GM19351 (cell line): ENCODE measurements around the gene DYRK1B.
"Not testable (repeated sequence)": the region's sequence is repeated elsewhere in the genome, so short reads cannot be mapped to it uniquely, and the experiment has no call there.

Experiments
- ATAC-seq: cut with Tn5 transposase; IDR thresholded peaks from one replicate; pipeline ENCODE4 v1.9.1; 2021; ENCODE audit warnings: mild to moderate bottlenecking, moderate library complexity; ENCODE audit not compliant: unreplicated experiment

DYRK1B gene

GRCh38 chr19:39814111-39814510 is 19.9 kb downstream of the DYRK1B start:
- ATAC-seq, result not testable (repeated sequence)

GRCh38 chr19:39813264-39813993 is 20.5 kb downstream of the DYRK1B start:
- no peak for ATAC-seq

- no peak for ATAC-seq
Measured at GRCh38 chr19:39811064-39811463, 22.9 kb downstream of the DYRK1B start.

GRCh38 chr19:39810424-39810823 is 23.5 kb downstream of the DYRK1B start:
- ATAC-seq, result no peak

- ATAC-seq, result no peak
Measured at GRCh38 chr19:39809368-39809767, 24.6 kb downstream of the DYRK1B start.

GRCh38 chr19:39808688-39809087 is 25.3 kb downstream of the DYRK1B start:
- not testable (repeated sequence) for ATAC-seq

- ATAC-seq, result no peak
Measured at GRCh38 chr19:39807846-39808364, 26.1 kb downstream of the DYRK1B start.

GRCh38 chr19:39805104-39805503 is 28.9 kb downstream of the DYRK1B start:
- ATAC-seq, result no peak

GRCh38 chr19:39802958-39803357 is 31.0 kb downstream of the DYRK1B start:
- ATAC-seq, result no peak

DNA sequence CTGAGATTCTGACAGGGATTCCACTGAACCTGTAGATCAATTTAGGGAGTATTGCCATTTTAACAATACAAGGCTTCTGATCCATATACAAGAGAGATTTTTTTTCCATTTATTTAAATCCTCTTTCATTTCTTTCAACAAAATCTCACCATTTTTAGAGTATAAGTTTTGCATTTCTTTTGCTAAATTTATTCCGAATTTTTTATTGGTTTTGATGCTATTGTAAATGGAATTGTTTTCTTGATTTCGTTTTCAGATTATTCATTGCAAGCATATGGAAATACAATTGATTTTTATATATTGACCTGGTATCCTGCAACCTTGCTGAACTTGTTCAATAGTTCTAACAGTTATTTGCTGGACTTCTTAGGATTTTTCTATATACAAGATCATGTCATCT is 36.9 kb downstream of the DYRK1B start:
- ATAC-seq, result no peak

- no peak for ATAC-seq
Measured at GRCh38 chr19:39796000-39796498, 37.9 kb downstream of the DYRK1B start.

DNA sequence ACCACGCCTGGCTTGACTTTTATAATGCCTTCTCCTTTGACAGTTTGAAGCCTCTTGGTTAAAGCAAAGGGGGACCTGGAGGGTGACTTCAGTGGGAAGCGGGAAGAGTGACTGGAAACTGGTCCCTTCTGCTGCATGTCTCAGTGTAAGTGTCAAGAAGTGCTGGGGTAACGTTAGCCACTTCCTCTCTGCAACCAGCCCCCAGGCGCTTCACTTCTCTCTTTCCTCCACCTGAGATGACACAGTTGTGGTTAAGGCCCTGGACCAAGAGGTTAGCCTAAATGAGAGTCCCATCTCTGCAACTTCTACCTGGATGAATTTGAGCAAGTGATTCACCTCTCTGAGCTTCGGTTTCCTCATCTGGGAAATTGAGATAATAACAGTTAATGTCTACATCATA is 39.0 kb downstream of the DYRK1B start:
- ATAC-seq, result no peak

- ATAC-seq, result peak; percentile 69
Measured at GRCh38 chr19:39792999-39793546, 40.9 kb downstream of the DYRK1B start.

DNA sequence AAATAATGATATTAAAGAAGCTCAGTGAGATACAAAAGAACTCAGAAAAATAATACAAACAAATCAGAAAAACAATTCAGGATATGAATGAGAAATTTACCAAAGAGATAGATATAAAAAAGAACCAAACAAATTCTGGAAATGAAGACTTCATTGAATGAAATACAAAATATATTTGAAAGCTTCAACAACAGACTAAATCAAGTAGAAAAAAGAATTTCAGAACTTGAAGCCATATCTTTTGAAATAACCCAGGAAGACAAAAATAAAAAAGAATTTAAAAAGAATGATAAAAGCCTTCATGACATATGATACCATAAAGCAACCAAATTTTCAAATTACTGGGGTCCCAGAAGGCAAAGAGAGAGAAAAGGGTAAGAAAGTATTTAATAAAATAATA is 45.7 kb downstream of the DYRK1B start:
- ATAC-seq, result no peak

DNA sequence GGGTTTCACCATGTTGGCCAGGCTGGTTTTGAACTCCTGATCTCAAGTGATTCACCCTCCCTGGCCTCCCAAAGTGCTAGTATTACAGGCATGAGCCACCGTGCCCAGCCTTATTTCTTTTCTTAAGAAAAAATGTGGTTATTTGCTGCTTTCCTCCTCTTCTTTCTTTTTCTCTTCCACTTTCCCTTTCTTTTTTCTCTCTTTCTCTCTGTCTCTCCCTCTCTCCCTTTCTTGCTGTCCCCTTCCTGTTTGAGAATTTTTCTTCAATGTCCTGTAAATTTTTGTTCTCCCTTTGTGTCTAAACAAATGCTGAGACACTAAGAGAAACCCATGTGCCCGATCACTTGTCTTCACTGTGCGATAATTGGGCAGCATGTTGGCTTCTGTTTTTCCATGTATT is 53.1 kb downstream of the DYRK1B start:
- ATAC-seq, result no peak

DNA sequence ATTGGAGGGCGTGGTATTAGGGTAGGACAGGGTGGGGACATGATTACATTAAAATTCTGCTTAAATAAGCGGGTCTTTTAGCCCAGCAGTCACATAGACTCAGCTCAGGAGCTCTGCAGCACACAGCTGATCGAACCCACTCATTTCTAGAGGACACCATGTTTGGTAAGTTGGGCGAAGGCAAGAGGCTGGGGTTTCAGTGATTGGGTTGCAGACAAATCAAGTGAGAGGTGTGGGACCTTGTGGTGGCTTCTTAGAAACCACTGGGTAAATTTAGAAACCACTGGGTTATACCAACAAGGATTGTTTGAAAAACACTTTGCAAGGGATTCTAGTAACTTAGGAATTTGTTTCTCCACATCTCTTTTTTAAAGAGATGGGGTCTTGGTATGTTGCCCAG is 55.2 kb downstream of the DYRK1B start, which contains the start of gene LEUTX:
TSS of gene LEUTX (plus strand) at position 92 of the 400 bp plus-strand sequence. CDS start at position 159, 67 bp downstream.
- ATAC-seq, result no peak
